ENCODE data around the gene GABRD.
A peak's percentile ranks its signal among the peaks of the same experiment; 100 is the strongest.

Gene GABRD

DNA sequence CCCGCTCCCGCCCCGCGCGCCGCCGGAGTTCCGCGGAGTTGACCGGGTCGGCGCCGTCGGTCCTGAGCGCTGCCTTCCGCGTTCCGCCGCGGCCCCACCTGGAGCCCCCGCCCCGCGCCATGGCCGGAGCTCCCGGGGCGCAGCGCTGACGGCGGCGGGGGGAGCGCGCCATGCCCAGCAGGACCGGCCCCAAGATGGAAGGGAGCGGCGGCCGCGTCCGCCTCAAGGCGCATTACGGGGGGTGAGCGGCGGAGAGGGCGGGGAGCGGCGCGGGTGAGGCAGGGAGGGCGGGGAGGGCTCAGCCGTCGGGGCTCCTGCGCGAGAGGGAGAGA lies 31.3 kb downstream of the GABRD start:
- no peaks in the 10 kb centered on the region for H3K9me3 Mint-ChIP-seq
- H3K36me3 Mint-ChIP-seq (ENCODE audit: insufficient read depth), result peaks cover 4% of the 10 kb centered on the region
- H3K4me1 Mint-ChIP-seq, result peaks cover 26% of the 10 kb centered on the region
- ATAC-seq (replicated peaks; ENCODE audit: extremely low read depth, poor library complexity, severe bottlenecking) (peak; percentile 47), DNase-seq (ENCODE audit: low spot score in 2 of 2) (peak in 1 of 2 donors; percentile 21)
- no peaks in the 10 kb centered on the region for H3K27me3 Mint-ChIP-seq
- H3K27ac Mint-ChIP-seq (ENCODE audit: low read depth), result no peak overlapping the region
- H3K4me3 Mint-ChIP-seq, result peak overlapping the region; percentile 70

DNA sequence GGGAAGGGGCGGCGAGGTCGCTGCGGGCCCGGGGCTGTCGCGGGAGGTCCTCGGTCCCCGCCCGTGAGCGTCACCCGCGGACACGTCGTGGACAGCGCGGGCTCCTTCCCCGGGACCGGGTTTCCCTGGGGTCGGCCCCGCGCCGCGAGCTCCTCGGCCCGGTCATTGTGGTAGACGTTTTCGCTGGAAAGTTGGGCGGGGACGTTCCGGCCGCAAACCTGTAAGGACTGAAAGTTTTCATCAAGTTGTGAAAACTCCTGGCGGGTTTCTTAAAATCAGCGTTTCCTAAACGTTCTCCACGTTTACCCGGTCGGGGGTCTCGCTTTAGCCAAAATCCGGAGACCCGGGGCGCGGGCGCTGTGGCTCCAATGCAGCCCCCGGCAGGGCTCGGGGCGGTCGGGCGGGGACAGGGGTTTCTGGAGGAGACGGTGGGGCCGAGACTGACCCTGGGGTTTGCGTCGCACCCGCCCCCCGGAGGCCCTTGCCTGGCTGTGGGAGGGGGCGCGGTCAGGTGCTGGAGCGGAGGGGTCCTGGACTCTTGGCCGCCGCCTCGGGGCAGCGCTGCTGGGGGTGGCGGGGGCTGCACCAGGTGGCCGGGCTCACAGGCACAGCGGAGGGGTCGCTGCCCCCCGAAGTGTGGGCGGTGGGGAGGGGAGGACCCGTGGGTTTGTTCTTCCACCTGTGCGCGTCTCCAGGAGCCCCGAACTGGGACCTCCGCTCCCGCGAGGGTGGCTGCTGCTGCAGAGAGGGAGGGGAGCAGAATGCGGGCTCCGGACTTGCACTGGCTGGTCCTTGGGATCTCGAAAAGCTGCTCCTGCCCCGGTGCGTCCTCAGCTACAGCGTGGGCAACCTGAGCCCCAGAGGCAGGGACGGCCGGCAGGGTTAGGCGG lies 31.9 kb downstream of the GABRD start:
- no peak for ATAC-seq (replicated peaks; ENCODE audit: extremely low read depth, poor library complexity, severe bottlenecking)
- peaks cover 6% of the 10 kb centered on the region for H3K36me3 Mint-ChIP-seq (ENCODE audit: insufficient read depth)
- DNase-seq (ENCODE audit: low spot score in 2 of 2), result no peak
- no peaks in the 10 kb centered on the region for H3K9me3 Mint-ChIP-seq
- no peaks in the 10 kb centered on the region for H3K27me3 Mint-ChIP-seq
- peak overlapping the region; percentile 70 for H3K4me3 Mint-ChIP-seq
- peaks cover 22% of the 10 kb centered on the region for H3K4me1 Mint-ChIP-seq
- no peak overlapping the region for H3K27ac Mint-ChIP-seq (ENCODE audit: low read depth)

DNA sequence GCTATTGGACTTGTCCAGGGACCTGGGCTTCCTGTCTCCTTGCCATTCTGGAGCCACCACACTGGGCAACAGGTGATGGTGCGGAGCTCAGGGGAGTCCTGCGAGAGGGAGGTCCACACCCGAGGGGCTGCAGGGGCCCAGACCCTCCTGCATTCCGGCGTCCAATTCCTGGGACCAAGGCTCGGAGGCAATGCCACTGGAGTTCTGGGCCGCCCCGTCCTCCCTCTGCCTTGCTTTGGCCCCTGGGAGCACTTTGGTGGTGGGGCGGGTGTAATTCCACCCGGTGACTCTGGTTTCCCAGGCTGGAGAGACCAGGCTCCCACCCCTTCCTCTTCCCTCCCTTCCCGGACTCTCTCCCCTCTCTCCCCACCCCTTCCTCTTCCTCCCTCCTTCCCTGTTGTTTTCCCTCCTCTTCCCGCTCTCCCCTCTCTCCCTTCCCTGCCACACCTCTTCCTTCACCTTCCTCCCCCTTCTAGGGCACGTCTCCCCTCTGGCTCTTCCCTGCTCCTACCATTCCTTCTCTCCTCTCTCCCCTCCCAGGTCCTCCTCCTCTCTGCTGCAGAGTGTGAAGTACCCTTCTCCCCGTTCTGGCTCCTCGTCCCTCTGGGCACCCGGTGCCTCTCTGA lies 33.0 kb downstream of the GABRD start:
- Mint-ChIP-seq H3K27ac (ENCODE audit: low read depth) (peak overlapping the region; percentile 64), H3K27me3 (no peaks in the 10 kb centered on the region), H3K4me3 (peak overlapping the region; percentile 70), H3K9me3 (no peaks in the 10 kb centered on the region), H3K4me1 (peaks cover 22% of the 10 kb centered on the region), H3K36me3 (ENCODE audit: insufficient read depth) (peaks cover 8% of the 10 kb centered on the region)
- no peak for DNase-seq (ENCODE audit: low spot score in 2 of 2)
- ATAC-seq (replicated peaks; ENCODE audit: extremely low read depth, poor library complexity, severe bottlenecking), result no peak

DNA sequence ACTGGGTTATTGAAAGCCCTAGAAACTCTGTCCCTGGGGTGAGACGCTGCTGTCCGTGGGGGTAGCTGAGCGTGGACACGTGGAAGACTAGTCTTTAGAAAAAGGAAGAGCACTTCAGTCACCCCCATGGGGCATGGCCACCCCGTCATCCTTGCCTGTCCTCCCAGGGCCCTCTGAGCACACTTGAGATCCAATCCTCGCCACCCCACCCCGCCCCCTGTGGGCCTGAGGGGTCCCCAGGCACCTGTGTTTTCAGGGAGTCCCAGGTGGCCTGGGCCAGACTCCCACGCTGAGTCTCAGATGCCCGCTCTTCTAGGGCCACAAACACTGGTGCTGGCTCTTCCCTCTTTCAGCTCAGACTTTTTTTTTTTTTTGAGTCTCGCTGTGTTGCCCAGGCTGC lies 33.6 kb downstream of the GABRD start:
- Mint-ChIP-seq H3K27ac (ENCODE audit: low read depth) (peak overlapping the region; percentile 64), H3K4me3 (peak overlapping the region; percentile 70), H3K36me3 (ENCODE audit: insufficient read depth) (peaks cover 11% of the 10 kb centered on the region), H3K9me3 (no peaks in the 10 kb centered on the region), H3K27me3 (no peaks in the 10 kb centered on the region), H3K4me1 (peaks cover 22% of the 10 kb centered on the region)
- DNase-seq (ENCODE audit: low spot score in 2 of 2), result no peak
- no peak for ATAC-seq (replicated peaks; ENCODE audit: extremely low read depth, poor library complexity, severe bottlenecking)

GRCh38 chr1:2053217-2053616 lies 34.1 kb downstream of the GABRD start:
- Mint-ChIP-seq H3K4me1 (peaks cover 22% of the 10 kb centered on the region), H3K36me3 (ENCODE audit: insufficient read depth) (peaks cover 11% of the 10 kb centered on the region), H3K27ac (ENCODE audit: low read depth) (peak overlapping the region; percentile 64), H3K9me3 (no peaks in the 10 kb centered on the region), H3K27me3 (no peaks in the 10 kb centered on the region), H3K4me3 (peak overlapping the region; percentile 70)
- ATAC-seq (replicated peaks; ENCODE audit: extremely low read depth, poor library complexity, severe bottlenecking) (no peak), DNase-seq (ENCODE audit: low spot score in 2 of 2) (no peak)

DNA sequence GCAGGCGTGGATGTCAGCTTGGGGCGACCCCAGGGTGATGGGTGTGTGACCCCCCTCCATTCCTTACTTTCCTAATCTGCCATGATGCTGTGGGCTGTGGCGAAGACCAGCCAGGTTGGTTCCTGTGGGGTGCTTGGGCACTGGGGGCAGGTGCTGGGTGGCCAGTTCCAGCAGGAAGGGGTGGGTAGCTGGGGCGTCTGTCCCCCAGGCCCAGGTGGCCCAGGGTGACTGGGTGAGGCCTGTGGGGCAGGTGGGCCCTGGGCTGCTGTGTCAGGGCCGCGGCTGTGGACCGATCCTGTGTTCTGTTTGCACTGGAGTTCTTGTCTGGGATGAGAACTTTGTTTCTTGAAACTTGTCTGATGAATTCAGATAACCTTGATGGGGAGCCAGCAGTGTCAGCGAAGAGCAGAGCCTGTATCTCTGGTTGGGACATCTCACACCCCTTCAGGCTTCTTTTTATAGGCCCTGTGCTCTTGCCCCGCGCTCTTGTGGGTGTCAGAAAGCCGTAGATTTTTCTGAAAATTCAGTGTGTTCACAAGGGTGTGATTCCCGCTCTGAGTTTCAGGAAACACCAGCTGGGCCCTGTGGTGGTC lies 34.7 kb downstream of the GABRD start:
- no peak for DNase-seq (ENCODE audit: low spot score in 2 of 2)
- H3K4me3 Mint-ChIP-seq, result no peak overlapping the region
- H3K27ac Mint-ChIP-seq (ENCODE audit: low read depth), result no peak overlapping the region
- peaks cover 11% of the 10 kb centered on the region for H3K36me3 Mint-ChIP-seq (ENCODE audit: insufficient read depth)
- no peaks in the 10 kb centered on the region for H3K27me3 Mint-ChIP-seq
- no peaks in the 10 kb centered on the region for H3K9me3 Mint-ChIP-seq
- peaks cover 20% of the 10 kb centered on the region for H3K4me1 Mint-ChIP-seq
- ATAC-seq (replicated peaks; ENCODE audit: extremely low read depth, poor library complexity, severe bottlenecking), result no peak

DNA sequence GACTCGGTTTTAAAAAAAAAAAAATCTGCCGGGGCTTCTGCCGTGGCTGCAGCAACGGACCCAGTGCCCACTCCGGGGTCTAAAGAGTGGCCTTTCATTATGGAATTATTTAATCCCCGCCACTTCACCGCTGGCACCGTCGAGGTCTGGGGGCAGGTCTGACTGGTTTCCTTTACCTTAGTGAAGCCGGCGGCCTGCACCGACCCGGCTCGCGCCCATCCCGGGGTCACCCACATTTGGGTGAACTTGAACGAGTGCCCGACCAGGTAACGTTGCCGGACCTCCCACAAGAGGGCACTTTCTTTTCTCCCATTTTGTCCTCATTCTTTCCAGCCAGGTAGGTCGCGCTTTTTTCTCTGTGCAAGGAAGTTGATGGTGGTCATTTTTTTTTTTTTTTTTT lies 35.4 kb downstream of the GABRD start:
- H3K4me3 Mint-ChIP-seq, result no peak overlapping the region
- peaks cover 14% of the 10 kb centered on the region for H3K4me1 Mint-ChIP-seq
- peaks cover 11% of the 10 kb centered on the region for H3K36me3 Mint-ChIP-seq (ENCODE audit: insufficient read depth)
- H3K27ac Mint-ChIP-seq (ENCODE audit: low read depth), result peak overlapping the region; percentile 41
- ATAC-seq (replicated peaks; ENCODE audit: extremely low read depth, poor library complexity, severe bottlenecking) (no peak), DNase-seq (ENCODE audit: low spot score in 2 of 2) (no peak)
- no peaks in the 10 kb centered on the region for H3K9me3 Mint-ChIP-seq
- no peaks in the 10 kb centered on the region for H3K27me3 Mint-ChIP-seq

GRCh38 chr1:2055911-2056575 lies 36.9 kb downstream of the GABRD start:
- Mint-ChIP-seq H3K4me3 (no peak overlapping the region), H3K36me3 (ENCODE audit: insufficient read depth) (peaks cover 11% of the 10 kb centered on the region), H3K27ac (ENCODE audit: low read depth) (no peak overlapping the region), H3K27me3 (no peaks in the 10 kb centered on the region), H3K4me1 (peaks cover 14% of the 10 kb centered on the region), H3K9me3 (no peaks in the 10 kb centered on the region)
- ATAC-seq (replicated peaks; ENCODE audit: extremely low read depth, poor library complexity, severe bottlenecking) (no peak), DNase-seq (ENCODE audit: low spot score in 2 of 2) (no peak)

DNA sequence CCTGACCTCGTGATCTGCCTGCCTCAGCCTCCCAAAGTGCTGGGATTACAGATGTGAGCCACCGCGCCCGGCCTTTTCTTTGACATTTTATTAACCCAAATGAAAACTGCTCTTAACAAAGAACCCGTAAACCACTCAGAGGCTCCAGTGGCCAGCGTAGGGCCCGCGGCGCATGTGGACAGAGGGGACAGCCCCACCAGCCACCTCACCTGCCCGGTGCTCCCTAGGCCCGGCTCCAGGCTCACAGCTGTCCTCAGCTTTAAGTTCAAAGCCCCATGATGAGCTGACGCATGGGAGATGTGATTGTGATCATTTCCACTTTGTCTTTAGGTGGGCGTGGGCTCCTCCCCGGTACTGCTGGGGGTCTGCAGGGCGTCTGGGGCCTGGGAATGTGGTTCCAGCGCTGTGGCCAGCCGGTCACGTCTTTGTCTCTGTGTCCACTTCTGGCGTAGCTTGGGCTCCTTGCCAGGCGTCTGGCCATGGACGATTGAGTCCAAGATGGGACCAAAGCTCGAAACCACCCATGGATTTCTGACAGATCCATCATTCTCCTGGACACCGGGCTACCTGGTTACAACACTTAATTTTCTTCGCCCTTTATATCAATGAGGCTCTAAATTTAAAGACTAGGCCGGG lies 37.9 kb downstream of the GABRD start:
- Mint-ChIP-seq H3K4me3 (no peak overlapping the region), H3K36me3 (ENCODE audit: insufficient read depth) (peaks cover 11% of the 10 kb centered on the region), H3K27me3 (no peaks in the 10 kb centered on the region), H3K9me3 (no peaks in the 10 kb centered on the region), H3K4me1 (peaks cover 14% of the 10 kb centered on the region), H3K27ac (ENCODE audit: low read depth) (no peak overlapping the region)
- ATAC-seq (replicated peaks; ENCODE audit: extremely low read depth, poor library complexity, severe bottlenecking) (no peak), DNase-seq (ENCODE audit: low spot score in 2 of 2) (no peak)

DNA sequence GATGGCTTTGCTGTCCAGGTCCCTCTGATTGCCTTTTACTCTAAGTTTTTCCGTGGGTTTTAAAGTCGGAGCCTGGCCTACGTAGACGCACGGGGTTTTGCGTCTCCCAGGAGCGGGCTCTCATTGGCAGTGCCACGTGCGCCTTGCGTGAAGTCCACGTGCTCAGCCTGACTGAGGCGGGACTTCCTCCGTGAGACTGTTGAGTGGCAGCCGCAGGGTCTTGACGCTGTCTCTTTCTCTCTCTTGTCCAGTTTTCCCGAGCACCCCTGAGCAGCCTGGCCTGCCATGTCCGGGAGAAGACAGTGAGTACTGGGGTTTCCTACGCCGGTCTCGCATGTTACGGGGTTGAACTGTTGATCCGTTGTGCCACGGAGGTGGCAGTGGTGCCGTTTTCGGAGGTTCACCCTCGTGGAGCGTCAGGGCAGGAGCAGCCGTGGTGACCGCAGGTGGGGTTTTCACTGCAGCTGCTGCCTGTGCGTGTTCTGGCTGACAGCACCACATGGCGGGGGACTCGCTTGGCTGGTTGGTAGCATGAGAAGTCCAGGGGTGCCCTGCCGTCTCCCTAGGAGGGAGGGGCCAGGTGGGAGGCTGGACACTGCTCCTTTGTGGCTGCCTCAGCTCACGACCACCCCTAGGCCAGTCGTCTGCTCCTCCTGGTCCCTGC lies 40.3 kb downstream of the GABRD start:
- Mint-ChIP-seq H3K27ac (ENCODE audit: low read depth) (no peak overlapping the region), H3K36me3 (ENCODE audit: insufficient read depth) (peaks cover 8% of the 10 kb centered on the region), H3K4me1 (peaks cover 7% of the 10 kb centered on the region), H3K9me3 (no peaks in the 10 kb centered on the region), H3K4me3 (no peak overlapping the region), H3K27me3 (no peaks in the 10 kb centered on the region)
- DNase-seq (ENCODE audit: low spot score in 2 of 2), result no peak
- no peak for ATAC-seq (replicated peaks; ENCODE audit: extremely low read depth, poor library complexity, severe bottlenecking)

GRCh38 chr1:2060072-2060471 lies 40.9 kb downstream of the GABRD start:
- H3K4me3 Mint-ChIP-seq, result no peak overlapping the region
- H3K4me1 Mint-ChIP-seq, result peaks cover 7% of the 10 kb centered on the region
- no peaks in the 10 kb centered on the region for H3K9me3 Mint-ChIP-seq
- H3K36me3 Mint-ChIP-seq (ENCODE audit: insufficient read depth), result peaks cover 8% of the 10 kb centered on the region
- H3K27me3 Mint-ChIP-seq, result no peaks in the 10 kb centered on the region
- DNase-seq (ENCODE audit: low spot score in 2 of 2) (no peak), ATAC-seq (replicated peaks; ENCODE audit: extremely low read depth, poor library complexity, severe bottlenecking) (no peak)
- H3K27ac Mint-ChIP-seq (ENCODE audit: low read depth), result no peak overlapping the region

DNA sequence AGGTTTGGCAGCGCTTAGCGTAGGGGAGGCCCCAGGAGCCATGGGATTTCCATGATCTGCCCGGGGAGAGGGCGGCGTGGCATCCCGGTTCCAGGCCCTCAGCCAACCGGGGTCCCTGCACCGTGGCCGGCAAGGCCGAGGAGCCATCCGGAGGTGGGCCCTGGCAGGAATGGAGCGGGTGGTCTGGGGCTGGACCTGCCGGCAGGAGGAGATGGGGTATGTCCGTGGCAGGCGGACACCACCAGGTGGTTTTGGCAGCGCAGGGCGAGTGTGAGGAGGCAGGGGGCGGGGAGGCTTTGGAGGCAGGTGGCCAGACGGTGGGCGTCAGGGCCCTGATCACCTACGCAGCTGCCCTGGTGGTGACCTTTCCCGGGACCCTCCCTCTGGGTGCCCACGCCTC lies 41.4 kb downstream of the GABRD start:
- peaks cover 7% of the 10 kb centered on the region for H3K4me1 Mint-ChIP-seq
- no peak overlapping the region for H3K27ac Mint-ChIP-seq (ENCODE audit: low read depth)
- peaks cover 7% of the 10 kb centered on the region for H3K36me3 Mint-ChIP-seq (ENCODE audit: insufficient read depth)
- DNase-seq (ENCODE audit: low spot score in 2 of 2) (no peak), ATAC-seq (replicated peaks; ENCODE audit: extremely low read depth, poor library complexity, severe bottlenecking) (no peak)
- no peaks in the 10 kb centered on the region for H3K27me3 Mint-ChIP-seq
- no peaks in the 10 kb centered on the region for H3K9me3 Mint-ChIP-seq
- no peak overlapping the region for H3K4me3 Mint-ChIP-seq
